Mammary epithelial cell (primary cell): ENCODE data around the gene ATP2B3.

ENCODE experiments used
- EZH2 ChIP-seq: IDR thresholded peaks from 2 replicates; pipeline ENCODE4 v1.6.1; 2012; ENCODE audit warnings: low read length, inconsistent platforms, borderline replicate concordance
- TF ChIP-seq, protein P1 (sequence below), 2 donors: IDR thresholded peaks in 1 of 2; conservative IDR thresholded peaks in 1 of 2; 2 replicates each; pipeline ENCODE4 v1.5.1; 2011 to 2012; ENCODE audit warnings: inconsistent platforms in 2 of 2, low read length in 2 of 2, mild to moderate bottlenecking in 2 of 2, control low read depth in 1 of 2, low read depth in 1 of 2; ENCODE audit not compliant: insufficient read depth in 1 of 2; ENCODE audit errors: extremely low read depth in 1 of 2

DNA sequence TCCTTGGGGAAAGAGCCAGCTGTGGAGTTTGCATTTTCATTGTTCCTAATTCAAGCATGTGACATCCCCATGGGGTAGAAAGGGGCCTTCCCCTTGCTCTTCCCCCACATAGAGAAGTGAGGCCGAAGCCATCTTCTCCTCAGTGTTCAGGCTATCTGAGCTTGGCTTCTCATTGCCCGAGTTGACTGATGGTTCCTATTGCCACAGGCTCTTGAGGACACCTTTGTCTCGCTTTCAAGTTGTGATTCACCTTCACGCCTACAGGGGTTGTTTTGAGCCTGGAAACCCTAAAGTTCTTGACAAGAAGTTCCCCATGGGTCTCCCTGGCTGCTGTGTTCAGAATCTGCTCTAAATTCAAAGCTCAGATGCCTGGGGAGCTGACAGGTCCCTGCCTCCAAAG, 56.5 kb downstream of the ATP2B3 start:
- TF ChIP-seq, protein P1, sequence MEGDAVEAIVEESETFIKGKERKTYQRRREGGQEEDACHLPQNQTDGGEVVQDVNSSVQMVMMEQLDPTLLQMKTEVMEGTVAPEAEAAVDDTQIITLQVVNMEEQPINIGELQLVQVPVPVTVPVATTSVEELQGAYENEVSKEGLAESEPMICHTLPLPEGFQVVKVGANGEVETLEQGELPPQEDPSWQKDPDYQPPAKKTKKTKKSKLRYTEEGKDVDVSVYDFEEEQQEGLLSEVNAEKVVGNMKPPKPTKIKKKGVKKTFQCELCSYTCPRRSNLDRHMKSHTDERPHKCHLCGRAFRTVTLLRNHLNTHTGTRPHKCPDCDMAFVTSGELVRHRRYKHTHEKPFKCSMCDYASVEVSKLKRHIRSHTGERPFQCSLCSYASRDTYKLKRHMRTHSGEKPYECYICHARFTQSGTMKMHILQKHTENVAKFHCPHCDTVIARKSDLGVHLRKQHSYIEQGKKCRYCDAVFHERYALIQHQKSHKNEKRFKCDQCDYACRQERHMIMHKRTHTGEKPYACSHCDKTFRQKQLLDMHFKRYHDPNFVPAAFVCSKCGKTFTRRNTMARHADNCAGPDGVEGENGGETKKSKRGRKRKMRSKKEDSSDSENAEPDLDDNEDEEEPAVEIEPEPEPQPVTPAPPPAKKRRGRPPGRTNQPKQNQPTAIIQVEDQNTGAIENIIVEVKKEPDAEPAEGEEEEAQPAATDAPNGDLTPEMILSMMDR (conservative IDR thresholded peaks at IDR 0.05 in 1 of 2, IDR thresholded peaks at IDR 0.05 in 1 of 2; ENCODE audit: extremely low read depth in 1 of 2, insufficient read depth in 1 of 2, low read depth in 1 of 2, low read length in 2 of 2) = peak in 1 of 2 donors; percentile 2
- TF ChIP-seq EZH2 = no peak
